OCI-LY7 (cell line): ENCODE data around the gene SCG3. TPM values are rescaled to one million over a fixed set of nuclear protein-coding genes. Genes with fewer than 3 reads are reported as not detected.

ENCODE experiments used
- BruUV-seq: library from RNA; stranded (reverse); fragments of 400-500 nt; replicated peaks from 2 replicates; lab custom pipeline; 2021; lab: Mats Ljungman, UMichigan
- CTCF ChIA-PET: fragments of 300-600 bp; sonication (Branson Sonifier 250); formaldehyde crosslinking; loops from one replicate; lab custom pipeline; 2022; ENCODE audit warnings: antibody characterized with exemption; ENCODE audit not compliant: unreplicated experiment; lab: Charles Lee
- POLR2A ChIA-PET: fragments of 300-600 bp; sonication (Branson Sonifier 250); formaldehyde crosslinking; loops from one replicate; lab custom pipeline; 2022; ENCODE audit warnings: antibody characterized with exemption; lab: Charles Lee
- DNase-seq: peaks from one replicate; pipeline ENCODE4 v3.0.0-alpha.2; 2015; ENCODE audit warnings: low spot score
- H2AFZ ChIP-seq: fragments of 200-600 bp; sonication (generic), shearing (Covaris generic); 2 replicates; pipeline ENCODE4 v1.6.1; 2014; ENCODE audit warnings: mild to moderate bottlenecking, antibody characterized with exemption, low read length, moderate library complexity
- H3K27ac ChIP-seq: fragments of 200-600 bp; sonication (generic); 2 replicates; pipeline ENCODE4 v1.5.1; 2014; ENCODE audit warnings: mixed run types, low read depth, mild to moderate bottlenecking, moderate library complexity, low read length, inconsistent platforms; ENCODE audit not compliant: poor library complexity, severe bottlenecking
- H3K36me3 ChIP-seq: fragments of 200-600 bp; sonication (generic); 2 replicates; pipeline ENCODE4 v1.6.1; 2014; ENCODE audit warnings: mild to moderate bottlenecking, antibody characterized with exemption, low read length, moderate library complexity, mixed read lengths; ENCODE audit not compliant: insufficient read depth
- H3K4me1 ChIP-seq: fragments of 200-600 bp; sonication (generic); 2 replicates; pipeline ENCODE4 v1.5.1; 2014; ENCODE audit warnings: mild to moderate bottlenecking, low read length; ENCODE audit not compliant: insufficient read depth, poor library complexity, severe bottlenecking
- H3K4me2 ChIP-seq: fragments of 200-600 bp; sonication (generic); 2 replicates; pipeline ENCODE4 v1.6.1; 2014; ENCODE audit warnings: mild to moderate bottlenecking, low read length
- H3K4me3 ChIP-seq: fragments of 200-600 bp; sonication (generic); 2 replicates; pipeline ENCODE4 v1.5.1; 2014; ENCODE audit warnings: mild to moderate bottlenecking, low read depth, low read length; ENCODE audit not compliant: poor library complexity, severe bottlenecking
- H3K79me2 ChIP-seq: fragments of 200-600 bp; sonication (generic); 2 replicates; pipeline ENCODE4 v1.6.1; 2016; ENCODE audit warnings: low read depth, mild to moderate bottlenecking, low read length, moderate library complexity, mixed read lengths; ENCODE audit not compliant: insufficient read depth
- H3K9me2 ChIP-seq: fragments of 200-600 bp; sonication (generic); 2 replicates; pipeline ENCODE4 v1.6.1; 2016; ENCODE audit warnings: mild to moderate bottlenecking, low read length, mixed read lengths; ENCODE audit not compliant: insufficient read depth
- H3K9me3 ChIP-seq: fragments of 200-600 bp; sonication (generic); 2 replicates; pipeline ENCODE4 v1.6.1; 2014; ENCODE audit warnings: mild to moderate bottlenecking, mixed run types, low read length, mixed read lengths
- H4K20me1 ChIP-seq: fragments of 200-600 bp; sonication (generic); 2 replicates; pipeline ENCODE4 v1.6.1; 2014; ENCODE audit warnings: mild to moderate bottlenecking, antibody characterized with exemption, low read length, moderate library complexity, mixed read lengths; ENCODE audit not compliant: insufficient read depth
- CTCF ChIP-seq: fragments of 200-600 bp; sonication (generic); conservative IDR thresholded peaks from 2 replicates; pipeline ENCODE4 v1.5.1; 2014; ENCODE audit warnings: mild to moderate bottlenecking, antibody characterized with exemption, low read length, moderate library complexity, mixed read lengths
- EZH2phosphoT487 ChIP-seq: fragments of 200-600 bp; sonication (generic); IDR thresholded peaks from 2 replicates; pipeline ENCODE4 v1.6.1; 2018; ENCODE audit warnings: low read depth, borderline replicate concordance, mild to moderate bottlenecking, mixed run types, antibody characterized with exemption, low read length, moderate library complexity, mixed read lengths
- intact Hi-C: fragments of 100-400 bp; cut with micrococcal nuclease; formaldehyde crosslinking; loops from one replicate; pipeline ENCODE4 v1.10.0; 2022; ENCODE audit not compliant: unreplicated experiment
- total RNA-seq, 2 experiments: library from RNA; depleted of rRNA in 1 of 2; stranded (reverse); fragments of >200 nt in 1 of 2; shearing (Covaris generic) in 1 of 2; gene quantifications; 2 replicates each; pipeline ENCODE4 v1.2.3, GENCODE V29; 2014 to 2022

Gene SCG3
- total RNA-seq, 2 experiments from 2014 or later: not detected

GRCh38 chr15:51726302-51727073, 45.2 kb downstream of the SCG3 start:
- no peaks in the 10 kb centered on the region for H3K9me2 ChIP-seq
- ChIA-PET CTCF (no interaction called here), POLR2A (no interaction called here)
- H4K20me1 ChIP-seq: peaks cover 7% of the 10 kb centered on the region; the same call in 1 of the 2 replicates
- no peak for DNase-seq
- no peaks in the 10 kb centered on the region for H3K9me3 ChIP-seq
- no peaks in the 10 kb centered on the region for H3K36me3 ChIP-seq
- H3K27ac ChIP-seq: no peak overlapping the region
- peaks cover 21% of the 10 kb centered on the region for H3K4me1 ChIP-seq
- intact Hi-C loops: no loop called here
- no peaks in the 10 kb centered on the region for H3K79me2 ChIP-seq
- no peak overlapping the region for H3K4me3 ChIP-seq
- no peak overlapping the region for H3K4me2 ChIP-seq
- BruUV-seq: no TSS peak
- TF ChIP-seq EZH2phosphoT487 (no peak), CTCF (no peak)
- no peak overlapping the region for H2AFZ ChIP-seq

GRCh38 chr15:51727141-51727897, 46.0 kb downstream of the SCG3 start:
- ChIA-PET POLR2A (no interaction called here), CTCF (no interaction called here)
- Histone ChIP-seq H3K4me3 (no peak overlapping the region), H3K9me3 (no peaks in the 10 kb centered on the region), H4K20me1 (peaks cover 7% of the 10 kb centered on the region; the same call in 1 of the 2 replicates), H3K9me2 (no peaks in the 10 kb centered on the region), H3K79me2 (no peaks in the 10 kb centered on the region), H3K27ac (no peak overlapping the region), H3K4me2 (no peak overlapping the region), H3K4me1 (peaks cover 29% of the 10 kb centered on the region), H3K36me3 (no peaks in the 10 kb centered on the region), H2AFZ (no peak overlapping the region)
- DNase-seq: no peak
- intact Hi-C loops: no loop called here
- TF ChIP-seq EZH2phosphoT487: no peak
- peak; percentile 21; the same call in 1 of the 2 replicates for TF ChIP-seq CTCF
- no TSS peak for BruUV-seq
